G401.6 (cell line): ENCODE measurements around the gene SIRPB2.

Experiments
- FAIRE-seq: peaks from 2 replicates; lab custom pipeline; 2012; peaks lifted over from hg19 to GRCh38; lab: Jason Lieb, UNC

SIRPB2 gene

DNA sequence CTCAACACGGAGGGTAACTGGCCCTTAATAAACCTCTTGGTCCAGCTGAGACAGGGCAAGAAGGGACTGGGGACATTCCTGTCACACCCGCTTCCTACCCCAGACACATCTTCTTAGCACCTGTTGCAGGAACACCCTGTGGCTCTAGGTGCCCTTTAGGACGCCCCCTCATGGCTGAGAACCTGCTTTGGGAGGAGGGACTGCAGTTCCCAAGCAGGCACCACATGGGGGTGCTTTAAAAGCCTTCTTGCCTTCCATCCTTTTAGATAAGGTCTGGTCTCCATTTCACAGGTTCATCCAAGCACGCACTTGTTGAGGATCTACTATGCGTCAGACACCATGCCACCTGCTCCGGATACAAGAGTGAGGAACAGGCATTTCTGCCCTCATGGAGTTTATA lies 51.2 kb downstream of the SIRPB2 start:
- no peak for FAIRE-seq

DNA sequence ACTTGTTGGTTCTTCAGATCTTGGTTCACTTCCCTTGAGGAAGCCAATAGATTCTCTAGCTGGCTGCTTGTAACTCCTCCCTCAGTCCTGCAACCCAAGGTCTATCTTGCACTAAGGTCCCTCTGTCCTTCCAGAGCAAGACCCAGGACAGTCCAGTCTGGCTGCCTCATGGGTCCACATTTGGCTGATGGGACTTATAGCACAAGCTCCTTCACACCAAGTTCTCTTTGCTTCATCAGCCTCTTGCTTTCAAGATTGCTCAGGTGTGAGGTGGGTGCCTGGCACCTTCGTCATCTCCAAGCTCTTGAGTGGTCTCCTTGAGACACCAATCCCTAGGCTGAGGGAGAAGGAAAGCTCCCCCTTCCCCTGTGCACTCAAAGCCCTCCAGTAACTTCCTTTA lies 52.9 kb downstream of the SIRPB2 start:
- FAIRE-seq = no peak

DNA sequence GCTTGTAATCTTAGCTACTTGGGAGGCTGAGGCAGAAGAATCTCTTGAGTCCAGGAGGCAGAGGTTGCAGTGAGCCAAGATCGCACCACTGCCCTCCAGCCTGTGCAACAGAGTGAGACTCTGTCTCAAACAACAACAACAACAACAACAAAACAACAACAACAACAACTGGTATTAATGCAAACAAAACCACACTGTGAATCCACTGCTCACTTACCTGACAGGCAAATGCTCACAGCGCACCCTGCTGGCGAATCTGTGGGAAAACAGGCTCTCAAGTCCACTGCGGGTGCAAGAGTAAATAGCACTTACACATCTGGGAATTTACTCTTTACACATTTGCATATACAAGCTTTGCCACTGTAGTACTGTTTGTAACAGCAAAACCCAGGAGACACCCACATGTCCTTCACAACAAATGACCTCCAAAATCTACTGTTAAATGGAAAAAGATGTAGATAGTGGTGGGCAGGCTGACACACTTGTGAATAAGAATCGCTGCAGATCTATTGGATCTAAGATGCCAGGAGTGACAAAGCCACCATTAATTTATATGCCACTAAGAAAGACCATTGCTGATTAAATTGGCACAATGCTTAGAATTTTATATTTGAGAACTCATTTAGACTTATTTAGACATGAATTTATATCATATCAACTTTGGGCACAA lies 53.9 kb downstream of the SIRPB2 start:
- FAIRE-seq = peak; percentile 76

DNA sequence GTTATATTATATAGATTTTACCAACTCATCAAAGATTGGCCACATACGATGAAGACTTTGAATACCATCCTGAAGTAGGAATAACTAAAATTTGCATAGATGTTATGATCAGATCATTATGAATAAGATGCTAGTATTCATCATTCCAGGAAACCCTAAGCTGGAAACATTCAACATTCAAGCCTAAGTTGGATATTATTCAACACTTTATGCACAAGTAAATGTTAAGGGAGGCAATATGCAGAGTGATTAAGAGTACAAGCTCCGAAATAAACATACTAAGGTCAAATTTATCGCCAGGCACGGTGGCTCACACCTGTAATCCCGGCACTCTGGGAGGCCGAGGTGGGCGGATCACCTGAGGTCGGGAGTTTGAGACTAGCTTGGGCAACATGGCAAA lies 55.0 kb downstream of the SIRPB2 start:
- no peak for FAIRE-seq

DNA sequence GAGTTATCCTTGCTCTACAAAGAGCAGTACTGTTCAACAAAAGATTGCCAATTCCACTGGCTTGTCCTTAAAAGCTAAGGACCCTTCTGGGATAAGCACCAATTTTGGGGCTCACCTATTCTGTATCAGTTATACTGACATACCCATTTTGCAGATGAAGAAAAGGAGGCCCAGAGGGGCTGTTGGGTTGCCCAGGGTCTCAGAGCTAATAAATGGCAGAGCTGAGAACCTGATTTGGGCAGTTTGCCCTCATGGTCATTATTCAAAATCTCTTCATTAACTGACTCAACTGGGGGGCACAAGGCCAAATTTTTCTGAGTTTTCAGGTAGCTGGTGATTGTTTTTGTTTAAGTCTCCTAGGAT lies 55.9 kb downstream of the SIRPB2 start:
- no peak for FAIRE-seq

DNA sequence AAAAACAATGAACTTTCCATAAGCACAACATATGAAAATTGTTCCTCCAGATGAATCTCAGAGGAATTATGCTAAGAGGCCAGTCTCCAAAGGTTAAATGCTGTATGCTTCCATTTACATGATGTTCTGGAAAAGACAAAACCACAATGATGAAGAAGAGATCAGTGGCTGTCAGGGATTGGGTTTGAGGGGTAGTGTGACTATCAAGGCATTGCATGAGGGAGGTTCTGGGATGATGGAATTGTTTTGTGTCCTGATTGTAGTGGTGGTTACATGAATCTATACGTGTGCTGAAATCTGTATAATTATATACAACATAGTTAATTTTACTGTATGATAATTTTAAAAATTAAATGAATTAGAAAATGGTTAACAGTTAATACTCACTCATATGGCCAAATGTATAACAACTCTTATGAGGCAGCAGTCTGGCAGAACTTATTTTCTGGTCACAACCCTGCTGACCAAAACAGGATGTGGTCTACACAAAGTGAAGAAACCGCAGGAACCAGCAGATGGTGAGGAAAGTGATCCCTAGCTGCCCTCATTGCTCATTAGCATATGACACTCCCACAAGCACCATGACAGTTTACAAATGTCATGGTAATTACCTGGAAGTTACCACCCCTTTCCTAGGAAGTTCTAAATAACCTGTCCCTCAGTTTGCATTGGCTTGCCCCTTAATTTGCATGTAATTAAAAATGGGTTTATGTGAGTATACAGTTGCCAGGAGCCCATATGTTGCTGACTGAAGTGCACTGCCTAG lies 56.5 kb downstream of the SIRPB2 start:
- FAIRE-seq = no peak

DNA sequence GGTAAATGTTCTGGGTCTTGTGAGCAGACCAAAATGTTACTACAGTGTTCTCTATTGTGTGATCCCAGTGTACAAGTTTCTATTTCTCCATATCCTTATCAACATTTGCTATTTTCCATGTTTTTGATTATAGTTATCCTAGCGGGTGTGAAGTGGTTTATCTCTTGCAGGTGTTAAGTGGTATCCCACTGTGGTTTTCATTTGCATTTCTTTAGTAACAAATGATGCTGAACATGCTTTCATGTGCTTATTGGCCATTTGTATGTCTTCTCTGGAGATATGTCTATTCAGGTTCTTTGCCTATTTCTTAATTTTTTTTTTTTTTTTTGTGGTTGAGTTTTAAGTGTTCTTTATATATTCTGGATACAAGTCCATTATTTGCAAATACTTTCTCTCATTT lies 60.1 kb downstream of the SIRPB2 start:
- no peak for FAIRE-seq

DNA sequence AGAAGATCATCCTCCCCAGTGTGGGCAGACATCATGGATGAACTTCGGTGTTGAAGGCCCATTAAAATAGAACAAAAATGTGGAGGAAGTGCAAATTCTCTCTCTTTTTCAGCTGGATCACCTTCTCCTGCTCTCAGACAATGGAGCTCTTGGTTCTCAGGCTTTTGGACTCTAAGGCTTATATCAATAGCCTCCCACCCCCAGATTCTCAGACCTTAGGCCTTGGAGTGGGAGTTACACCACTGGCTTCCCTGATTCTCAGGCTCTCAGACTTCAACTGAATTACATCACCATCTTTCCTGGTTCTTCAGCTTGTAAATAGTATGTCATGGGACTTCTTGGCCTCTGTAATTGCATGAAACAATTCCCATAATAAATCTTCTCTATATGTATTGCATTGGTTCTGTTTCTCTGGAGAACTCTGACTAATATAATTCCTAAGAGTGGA lies 61.2 kb downstream of the SIRPB2 start:
- no peak for FAIRE-seq

DNA sequence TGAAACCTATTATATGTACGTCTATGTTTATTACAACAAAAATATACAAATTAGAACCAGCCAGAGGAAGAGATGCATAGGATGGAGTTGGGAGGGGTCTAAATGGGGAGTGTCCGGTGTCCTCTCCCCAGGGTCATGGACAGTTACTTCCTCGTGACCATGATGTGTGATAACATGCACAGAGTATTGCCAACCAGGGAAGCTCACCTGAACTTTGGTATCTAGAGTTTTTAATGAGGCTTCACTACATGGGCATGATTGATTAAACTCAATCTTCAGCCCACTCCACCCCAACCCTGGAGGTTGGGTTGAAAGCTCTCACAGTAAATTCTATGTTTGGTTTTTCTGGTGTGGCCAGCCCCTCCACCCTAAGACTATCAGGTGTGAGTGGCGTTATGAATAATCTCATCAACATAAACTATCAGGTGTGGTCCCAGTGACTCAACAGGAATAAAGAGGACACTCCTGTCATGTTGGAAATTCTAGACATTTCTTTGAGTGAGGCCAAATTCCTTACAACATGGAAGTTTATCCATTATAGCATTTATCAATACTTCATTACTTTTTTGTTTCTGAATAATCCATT lies 62.0 kb downstream of the SIRPB2 start:
- FAIRE-seq = no peak

DNA sequence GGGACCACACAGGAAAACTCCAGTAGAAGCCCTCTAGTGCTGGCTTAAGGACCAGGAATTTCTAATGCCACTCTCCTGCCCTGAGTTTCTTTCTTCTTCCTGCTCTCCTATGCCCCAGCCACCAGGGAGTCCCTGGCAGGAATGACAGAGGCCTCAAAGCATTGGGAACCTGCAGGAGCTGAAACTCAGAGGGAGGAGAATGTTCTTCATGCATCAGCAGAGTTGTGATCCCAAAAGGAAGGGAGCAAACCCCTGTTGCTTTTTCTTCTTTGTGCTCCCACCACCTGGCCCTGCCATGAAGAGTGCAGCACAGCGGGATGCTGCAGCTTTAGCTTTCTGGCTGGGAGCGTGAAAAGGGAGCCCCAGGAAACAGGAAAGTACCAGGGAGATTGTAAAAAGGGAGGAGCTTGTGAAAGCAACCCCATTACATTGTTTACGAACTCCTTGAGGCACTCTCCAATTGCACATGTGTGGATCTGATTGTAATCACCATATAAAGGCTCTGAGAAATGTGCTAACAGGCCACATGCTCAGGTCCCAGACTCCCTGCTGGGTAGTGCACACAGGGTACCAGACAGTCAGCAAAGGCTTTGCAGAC lies 63.7 kb downstream of the SIRPB2 start:
- FAIRE-seq = no peak

DNA sequence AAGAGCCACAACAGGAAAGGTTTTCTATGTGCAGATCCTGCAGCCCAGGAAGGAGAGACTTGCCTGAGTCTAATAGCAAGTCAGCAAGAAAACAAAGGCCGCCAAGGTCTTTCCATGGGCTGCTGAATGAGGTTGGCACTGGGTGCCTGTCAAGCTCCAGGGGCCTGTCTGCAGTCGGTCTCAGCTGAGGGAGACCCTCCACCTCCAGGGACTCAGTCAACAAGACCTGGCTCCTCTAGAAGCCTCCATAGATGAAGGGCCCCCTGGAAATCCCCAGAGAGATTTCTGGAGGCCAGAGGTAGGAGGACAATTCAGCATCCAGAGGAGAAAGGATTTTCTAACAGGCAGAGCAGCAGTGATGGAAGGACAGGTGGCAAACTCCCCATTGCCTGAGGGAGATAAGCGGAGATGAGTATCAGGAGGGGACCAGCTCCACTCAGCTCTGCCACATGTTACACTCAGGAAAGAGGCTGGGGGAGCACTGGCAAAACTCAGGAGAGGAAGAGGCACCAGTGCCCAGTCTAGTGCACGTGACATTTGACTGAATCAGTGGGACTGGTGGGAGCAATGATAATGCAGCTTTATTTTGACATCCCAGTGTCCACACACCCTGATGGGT lies 64.9 kb downstream of the SIRPB2 start:
- FAIRE-seq = no peak
